PC-3 (cell line): Measurements from ENCODE around the gene HCFC1.

ENCODE experiments used
- EZH2 ChIP-seq: fragments of 300-600 bp; sonication (generic); IDR thresholded peaks from one replicate; pipeline ENCODE4 v1.6.1; 2017; ENCODE audit warnings: antibody characterized with exemption, mild to moderate bottlenecking, low read length; ENCODE audit not compliant: unreplicated experiment
- EZH2phosphoT487 ChIP-seq: fragments of 300-600 bp; sonication (generic); IDR thresholded peaks from 2 replicates; pipeline ENCODE4 v1.6.1; 2018; ENCODE audit warnings: mild to moderate bottlenecking, antibody characterized with exemption, low read length, borderline replicate concordance
- TF ChIP-seq, protein P1 (sequence below): fragments of 300-600 bp; sonication (generic); conservative IDR thresholded peaks from 2 replicates; pipeline ENCODE4 v1.5.1; 2017; ENCODE audit warnings: antibody characterized with exemption, low read depth, mild to moderate bottlenecking, low read length

GRCh38 chrX:153993079-153993478 is 21.5 kb upstream of the HCFC1 start:
- TF ChIP-seq, protein P1, sequence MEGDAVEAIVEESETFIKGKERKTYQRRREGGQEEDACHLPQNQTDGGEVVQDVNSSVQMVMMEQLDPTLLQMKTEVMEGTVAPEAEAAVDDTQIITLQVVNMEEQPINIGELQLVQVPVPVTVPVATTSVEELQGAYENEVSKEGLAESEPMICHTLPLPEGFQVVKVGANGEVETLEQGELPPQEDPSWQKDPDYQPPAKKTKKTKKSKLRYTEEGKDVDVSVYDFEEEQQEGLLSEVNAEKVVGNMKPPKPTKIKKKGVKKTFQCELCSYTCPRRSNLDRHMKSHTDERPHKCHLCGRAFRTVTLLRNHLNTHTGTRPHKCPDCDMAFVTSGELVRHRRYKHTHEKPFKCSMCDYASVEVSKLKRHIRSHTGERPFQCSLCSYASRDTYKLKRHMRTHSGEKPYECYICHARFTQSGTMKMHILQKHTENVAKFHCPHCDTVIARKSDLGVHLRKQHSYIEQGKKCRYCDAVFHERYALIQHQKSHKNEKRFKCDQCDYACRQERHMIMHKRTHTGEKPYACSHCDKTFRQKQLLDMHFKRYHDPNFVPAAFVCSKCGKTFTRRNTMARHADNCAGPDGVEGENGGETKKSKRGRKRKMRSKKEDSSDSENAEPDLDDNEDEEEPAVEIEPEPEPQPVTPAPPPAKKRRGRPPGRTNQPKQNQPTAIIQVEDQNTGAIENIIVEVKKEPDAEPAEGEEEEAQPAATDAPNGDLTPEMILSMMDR, result no peak
- no peak for TF ChIP-seq EZH2phosphoT487
- TF ChIP-seq EZH2, result no peak
